Sigmoid colon (tissue), 4 donors: Measurements from ENCODE around the gene DCTN5.

Experiments
- CTCF ChIP-seq, 4 experiments: fragments of 450-650 bp in 3 of 4; fragments of 200-600 bp in 1 of 4; IDR thresholded peaks; one replicate each; pipeline ENCODE4 v1.5.1; 2016 to 2019; ENCODE audit warnings: antibody characterized with exemption in 4 of 4, mild to moderate bottlenecking in 3 of 4, moderate library complexity in 2 of 4
- EP300 ChIP-seq, 4 donors: sonication (generic); formaldehyde crosslinking; IDR thresholded peaks; one replicate each; pipeline ENCODE4 v1.6.1; 2017; ENCODE audit warnings: antibody characterized with exemption in 4 of 4
- POLR2A ChIP-seq, 2 donors: fragments of 450-650 bp; IDR thresholded peaks; one replicate each; pipeline ENCODE4 v1.6.1; 2016; ENCODE audit warnings: antibody characterized with exemption in 2 of 2, mild to moderate bottlenecking in 2 of 2, moderate library complexity in 2 of 2

GRCh38 chr16:23699100-23699499 lies 57.8 kb downstream of the DCTN5 start:
- TF ChIP-seq CTCF (IDR thresholded peaks at IDR 0.05) (no peak), EP300 (IDR thresholded peaks at IDR 0.05) (no peak), POLR2A (IDR thresholded peaks at IDR 0.05) (no peak)
